H54 (cell line): ENCODE results near the gene ELP4.

Experiments
- DNase-seq: peaks from one replicate; pipeline ENCODE4 v3.0.0; 2011; ENCODE audit warnings: low spot score, mixed read lengths; ENCODE audit not compliant: insufficient read length
- FAIRE-seq: peaks from 3 replicates; lab custom pipeline; 2011; peaks lifted over from hg19 to GRCh38; lab: Jason Lieb, UNC
- POLR2A ChIP-seq: IDR thresholded peaks from 2 replicates; pipeline ENCODE4 v1.6.1; 2011; ENCODE audit warnings: low read depth, mild to moderate bottlenecking, low read length

ELP4 gene

GRCh38 chr11:31818874-31819331 is 309.3 kb downstream of the ELP4 start:
- no peak for FAIRE-seq
- no peak for TF ChIP-seq POLR2A
- DNase-seq, result no peak

DNA sequence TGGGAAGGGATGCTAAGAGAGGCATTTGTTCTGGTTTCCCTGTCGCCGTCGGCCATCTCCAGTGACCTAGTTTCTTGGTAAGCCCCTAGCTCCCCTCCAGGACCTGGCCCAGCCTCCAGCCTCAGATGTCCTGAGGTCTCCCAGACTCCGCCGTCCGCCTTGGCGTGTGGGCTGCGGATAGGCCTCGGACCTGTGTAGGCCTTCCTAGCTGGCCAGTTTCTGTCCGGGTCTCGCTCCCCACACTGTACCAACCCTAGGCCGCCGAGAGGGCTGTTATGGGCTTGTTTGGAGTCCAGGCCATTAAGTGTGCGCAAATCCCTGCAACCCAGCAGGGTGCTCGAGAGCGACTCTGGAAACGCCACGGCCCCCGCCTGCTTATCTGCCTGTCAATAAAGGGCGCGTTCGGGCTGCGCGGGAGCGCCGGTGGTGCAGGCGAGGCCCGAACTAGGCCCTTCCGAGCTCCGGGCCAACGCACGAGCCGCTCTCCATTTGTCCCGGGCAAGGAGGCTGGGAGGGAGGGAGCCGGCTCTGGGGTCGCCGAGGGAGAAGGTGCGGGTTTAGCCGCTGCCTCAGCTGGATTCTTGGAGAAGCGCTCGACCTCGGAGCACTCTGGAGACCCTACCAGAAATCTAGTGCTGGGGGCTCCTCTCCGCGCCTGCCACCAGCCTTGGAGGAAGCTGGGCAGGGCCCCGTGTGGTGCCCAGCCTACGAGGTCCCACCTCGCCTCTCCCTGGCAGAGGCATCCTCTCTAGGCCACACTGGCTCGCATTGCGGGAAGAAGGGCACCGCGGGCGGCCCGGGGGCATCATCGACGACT is 310.3 kb downstream of the ELP4 start:
- no peak for TF ChIP-seq POLR2A
- no peak for DNase-seq
- FAIRE-seq, result no peak

DNA sequence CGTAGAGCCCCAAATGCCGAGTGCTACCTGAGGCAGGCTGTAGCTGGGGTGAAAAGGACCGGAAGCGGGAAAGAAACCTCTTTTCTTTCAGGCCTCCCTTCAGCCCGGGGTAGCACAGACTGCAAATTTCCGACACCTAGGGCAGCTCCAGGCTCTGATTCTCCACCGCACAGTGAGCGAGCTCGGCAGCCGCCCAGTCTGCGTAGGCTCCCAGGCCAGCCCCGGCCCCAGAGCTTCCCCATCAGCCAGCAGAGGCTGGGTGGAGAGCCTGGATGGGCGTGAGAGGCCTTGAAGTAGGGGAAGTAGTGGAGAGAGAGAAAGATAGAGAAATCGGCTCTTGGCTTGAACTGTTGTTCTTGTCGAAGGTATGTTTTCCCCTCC is 310.9 kb downstream of the ELP4 start:
- FAIRE-seq (no peak), DNase-seq (no peak)
- no peak for TF ChIP-seq POLR2A

- FAIRE-seq (no peak), DNase-seq (no peak)
- TF ChIP-seq POLR2A, result no peak
These were observed 311.7 kb downstream of the ELP4 start for GRCh38 chr11:31821235-31821764.

DNA sequence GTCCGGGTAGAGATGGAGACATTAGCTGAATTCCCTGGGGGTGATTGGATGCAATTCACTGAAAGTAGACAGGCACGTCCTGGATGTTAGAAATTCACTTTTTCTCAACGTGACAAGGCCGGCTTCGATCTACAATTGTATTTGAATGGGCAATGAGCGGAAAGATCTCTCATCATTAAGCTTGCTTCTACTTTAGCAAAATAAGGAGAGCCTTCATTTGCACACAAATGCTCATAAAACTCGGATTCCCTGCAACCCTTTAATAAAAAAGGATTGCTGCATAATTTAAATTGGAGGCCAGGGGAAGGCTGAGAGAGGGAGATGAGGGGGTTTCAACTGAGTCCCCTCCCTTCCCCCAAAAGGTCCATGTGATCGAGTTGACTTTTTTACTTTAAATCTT is 312.2 kb downstream of the ELP4 start:
- FAIRE-seq (no peak), DNase-seq (no peak)
- TF ChIP-seq POLR2A, result no peak

DNA sequence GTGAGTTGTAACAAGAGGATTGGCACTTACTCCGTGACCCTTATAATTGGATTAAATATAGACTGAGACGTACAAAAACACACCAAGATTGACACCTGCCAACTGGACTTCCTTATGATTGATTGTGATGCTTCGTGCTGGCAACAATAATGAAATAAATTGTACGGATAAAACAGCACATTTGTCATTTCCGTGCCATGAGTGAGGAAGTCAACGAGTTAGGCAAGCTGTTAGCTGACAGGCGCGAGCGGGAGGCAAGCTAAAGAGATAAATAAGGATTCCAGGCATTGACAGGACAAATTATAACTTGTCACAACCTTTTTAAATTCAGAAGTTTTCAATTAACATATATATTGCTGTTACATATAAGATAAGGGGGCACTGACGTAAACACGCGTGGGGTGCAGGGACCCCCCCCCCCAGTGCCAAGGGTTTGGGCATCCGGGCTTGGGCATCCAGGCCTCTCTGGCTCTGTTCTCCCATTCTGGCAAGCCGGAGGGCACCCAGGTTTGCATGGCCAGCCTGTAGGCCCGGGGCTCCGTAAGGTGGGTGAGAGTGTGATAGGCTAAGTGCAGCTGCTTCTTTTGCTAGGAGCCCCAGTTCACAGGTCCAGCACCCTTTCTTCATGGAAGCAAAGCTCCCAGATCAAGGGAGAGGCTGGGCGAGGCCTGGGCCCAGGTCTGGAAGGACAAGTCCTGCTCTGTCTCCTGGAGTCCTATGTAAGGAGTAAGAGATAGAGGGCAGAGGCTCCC is 312.8 kb downstream of the ELP4 start:
- no peak for FAIRE-seq
- no peak for TF ChIP-seq POLR2A
- no peak for DNase-seq

GRCh38 chr11:31822927-31823643 is 313.5 kb downstream of the ELP4 start:
- DNase-seq (no peak), FAIRE-seq (no peak)
- TF ChIP-seq POLR2A, result no peak

- FAIRE-seq, result no peak
- DNase-seq, result no peak
- TF ChIP-seq POLR2A, result no peak
These were observed 314.2 kb downstream of the ELP4 start for GRCh38 chr11:31823644-31824331.

- no peak for TF ChIP-seq POLR2A
- no peak for DNase-seq
- FAIRE-seq, result no peak
These were observed 314.8 kb downstream of the ELP4 start for GRCh38 chr11:31824332-31824878.

DNA sequence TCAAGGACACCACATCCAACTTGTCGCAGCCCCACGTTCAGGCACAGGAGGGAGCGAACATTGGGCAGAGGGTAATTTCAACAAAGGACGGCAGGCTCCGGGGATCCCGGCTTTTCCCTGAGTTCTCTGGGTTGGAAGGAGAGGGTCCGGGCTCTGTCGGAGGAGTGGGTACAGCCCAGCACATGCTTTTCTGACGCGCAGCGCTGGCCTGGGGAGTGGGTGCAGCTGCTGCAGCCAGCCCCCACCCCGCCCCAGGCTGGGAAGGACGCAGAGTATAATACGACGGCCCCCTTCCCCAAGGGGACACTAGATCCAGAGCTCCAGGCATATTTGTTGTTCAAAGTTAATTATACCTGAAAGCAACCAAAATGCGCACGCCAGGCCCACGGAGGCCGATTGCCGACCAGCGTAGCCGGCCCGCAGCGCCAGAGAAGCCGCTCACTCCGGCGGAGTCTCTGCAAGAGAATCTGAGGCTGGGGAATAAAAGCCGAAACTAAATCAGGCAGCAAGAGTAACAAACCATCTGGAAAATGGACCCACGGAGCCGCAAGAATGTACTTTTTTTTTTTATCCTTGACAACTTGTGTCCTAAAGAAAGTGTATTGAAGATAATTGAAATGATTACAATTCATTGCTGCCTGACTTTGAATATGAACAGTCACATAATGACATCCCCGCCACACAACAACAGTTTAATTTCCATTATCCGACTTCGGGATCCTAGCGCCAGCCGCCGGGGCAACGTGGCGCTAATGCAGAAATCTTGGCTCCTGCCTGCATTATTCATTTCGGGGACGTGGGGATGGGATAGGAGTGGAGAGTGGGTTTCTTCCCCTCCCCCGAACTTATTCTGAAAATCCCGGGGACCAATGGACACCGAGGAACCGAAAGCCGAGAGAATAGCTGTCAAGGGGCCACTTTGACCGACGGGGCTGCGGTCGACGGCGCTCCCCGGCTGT is 315.6 kb downstream of the ELP4 start:
- FAIRE-seq (no peak), DNase-seq (no peak)

GRCh38 chr11:31825838-31826484 is 316.4 kb downstream of the ELP4 start:
- TF ChIP-seq POLR2A, result no peak
- FAIRE-seq (no peak), DNase-seq (no peak)

More for the DNA sequence above, 315.6 kb downstream of the ELP4 start:
- no peak for TF ChIP-seq POLR2A
